GM21528 (cell line): ENCODE measurements around the gene B4GALT1.
A peak's percentile ranks its signal among the peaks of the same experiment; 100 is the strongest.
"Not testable (repeated sequence)": the region's sequence is repeated elsewhere in the genome, so short reads cannot be mapped to it uniquely, and the experiment has no call there.

Source experiments
- ATAC-seq: cut with Tn5 transposase; IDR thresholded peaks from one replicate; pipeline ENCODE4 v1.9.1; 2021; ENCODE audit warnings: mild to moderate bottlenecking, moderate library complexity; ENCODE audit not compliant: unreplicated experiment, low FRiP score

The B4GALT1 gene

GRCh38 chr9:33185406-33185805 lies 18.3 kb upstream of the B4GALT1 start:
- ATAC-seq: no peak

GRCh38 chr9:33184963-33185362 lies 17.8 kb upstream of the B4GALT1 start:
- ATAC-seq: no peak

DNA sequence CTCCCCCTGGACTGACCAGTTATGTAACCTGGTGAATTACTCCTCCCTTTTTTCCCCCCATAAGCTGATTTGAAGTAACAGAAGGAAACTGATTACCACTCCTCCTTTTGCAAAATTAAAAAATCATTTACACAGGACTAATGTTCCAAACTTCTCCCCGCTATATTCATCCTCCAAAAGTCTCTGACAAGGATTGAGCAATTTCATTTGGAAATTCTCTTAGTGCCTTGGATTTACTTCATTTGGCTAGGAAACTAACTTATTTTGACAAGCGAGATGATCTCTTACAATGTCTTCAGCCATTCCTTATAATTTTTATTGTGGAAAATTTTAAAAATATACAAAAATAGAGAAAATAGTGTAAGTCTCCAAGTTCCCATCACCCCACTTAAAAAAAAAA lies 15.4 kb upstream of the B4GALT1 start:
- ATAC-seq: no peak

DNA sequence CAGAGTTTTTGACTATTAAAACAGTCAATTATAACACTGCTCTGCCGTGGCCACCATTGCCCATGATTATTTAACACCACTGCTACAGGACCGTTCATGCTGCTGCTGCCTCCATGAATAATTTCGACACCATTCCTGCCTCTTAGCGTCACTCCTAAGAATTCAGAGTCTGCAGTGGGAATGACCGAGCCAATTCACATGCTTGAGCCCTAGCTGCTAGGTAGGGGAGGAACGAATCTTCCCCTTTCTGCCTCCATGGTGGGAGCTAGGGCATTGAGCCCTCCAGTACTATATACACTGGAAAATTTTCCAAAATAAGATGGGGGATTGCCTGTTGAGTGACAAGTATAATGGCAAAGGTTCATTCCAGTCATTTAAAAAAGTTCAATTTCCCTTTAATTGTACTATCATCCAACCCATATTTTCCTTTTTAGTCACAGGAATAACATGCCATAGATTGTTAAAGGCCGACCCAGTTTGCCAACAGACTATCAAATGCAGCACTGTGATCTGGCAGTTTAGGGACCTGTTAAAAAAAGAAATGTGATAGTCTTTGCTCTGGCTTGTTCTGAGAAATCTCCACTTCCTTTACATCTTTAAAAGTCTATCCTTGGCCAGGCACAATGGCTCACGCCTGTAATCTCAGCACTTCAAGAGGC lies 13.5 kb upstream of the B4GALT1 start:
- no peak for ATAC-seq

DNA sequence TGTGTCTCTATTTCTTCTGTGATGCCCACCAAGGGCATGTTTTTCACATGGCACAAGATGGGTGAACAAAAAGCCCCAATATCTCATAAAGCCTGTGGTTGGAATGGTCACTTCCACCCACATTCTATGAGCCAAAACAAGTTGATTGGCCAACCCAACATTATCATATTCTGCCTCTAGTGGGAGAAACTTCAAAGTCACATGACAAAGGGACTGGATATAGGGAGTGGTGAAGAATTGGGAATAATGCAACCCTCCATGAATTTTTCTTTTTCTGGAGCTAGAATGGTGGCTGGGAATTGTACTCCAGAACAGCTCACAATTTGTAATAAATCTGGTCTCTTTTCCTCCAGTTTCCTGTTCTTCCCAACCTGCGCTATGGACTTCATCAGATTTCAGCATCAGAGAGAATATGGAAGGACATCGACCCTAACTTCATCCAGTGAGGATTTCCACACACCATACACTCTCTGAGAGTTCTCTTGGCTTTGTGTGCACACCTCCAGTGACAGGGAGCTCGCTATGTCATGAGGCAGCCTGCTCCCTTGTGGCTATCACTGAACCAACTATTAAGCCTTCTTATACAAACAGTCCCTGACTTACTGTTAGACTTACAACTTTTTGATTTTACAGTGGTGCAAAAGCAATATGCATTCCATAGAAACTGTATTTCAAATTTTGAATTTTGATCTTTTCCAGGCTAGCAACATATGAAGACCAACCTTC lies 12.0 kb upstream of the B4GALT1 start:
- no peak for ATAC-seq

- ATAC-seq: peak; percentile 67
Observed at GRCh38 chr9:33177639-33178038, 10.5 kb upstream of the B4GALT1 start.

- no peak for ATAC-seq
Observed at GRCh38 chr9:33177086-33177485, 9.9 kb upstream of the B4GALT1 start.

GRCh38 chr9:33175649-33176325 lies 8.7 kb upstream of the B4GALT1 start:
- ATAC-seq: no peak

- ATAC-seq: no peak
Observed at GRCh38 chr9:33172256-33173238, 5.4 kb upstream of the B4GALT1 start.

DNA sequence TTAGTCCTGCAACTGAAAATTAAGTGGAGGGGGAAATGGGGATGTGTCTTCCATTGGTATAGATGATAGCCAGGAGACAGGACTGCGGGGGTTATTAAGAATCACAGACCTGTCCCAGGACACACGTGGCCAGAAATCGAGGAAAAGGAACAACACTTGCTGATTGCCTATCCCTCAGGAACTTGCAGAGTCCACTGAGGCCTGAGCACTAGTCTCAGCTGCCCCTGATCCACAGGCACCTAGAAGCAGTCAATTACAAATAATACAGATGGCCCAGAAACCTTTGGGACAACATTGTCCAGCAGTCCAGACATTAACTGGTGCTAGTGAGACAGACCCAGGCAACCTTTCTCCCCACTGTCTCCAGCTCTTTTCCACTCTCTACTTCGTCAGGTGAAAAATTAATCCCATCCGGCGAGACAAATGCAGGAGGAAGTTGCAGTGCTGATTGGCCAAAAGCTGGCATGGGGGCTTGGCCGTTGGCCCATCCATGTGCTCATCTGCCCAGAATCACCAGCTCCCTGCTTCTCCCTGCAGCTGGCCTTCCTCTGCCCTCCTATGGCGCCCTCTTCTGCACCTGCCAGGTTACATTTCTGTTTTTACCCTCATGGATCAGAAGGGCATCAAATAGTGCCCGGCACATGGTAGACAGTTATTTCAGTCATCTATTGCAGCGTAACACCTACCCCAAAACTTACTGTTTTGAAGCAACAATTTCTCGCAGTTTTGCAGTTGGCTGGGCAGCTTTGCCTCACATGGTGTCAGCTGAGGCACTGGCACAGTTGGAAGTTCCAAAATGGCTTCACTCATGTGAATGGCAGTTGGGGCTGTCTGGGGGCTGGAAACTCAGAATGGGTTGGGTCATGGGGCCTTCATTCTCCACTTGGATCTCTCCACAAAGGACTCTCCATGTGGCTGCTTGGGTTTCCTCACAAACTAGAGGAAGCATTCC lies 3.6 kb upstream of the B4GALT1 start:
- ATAC-seq: no peak

DNA sequence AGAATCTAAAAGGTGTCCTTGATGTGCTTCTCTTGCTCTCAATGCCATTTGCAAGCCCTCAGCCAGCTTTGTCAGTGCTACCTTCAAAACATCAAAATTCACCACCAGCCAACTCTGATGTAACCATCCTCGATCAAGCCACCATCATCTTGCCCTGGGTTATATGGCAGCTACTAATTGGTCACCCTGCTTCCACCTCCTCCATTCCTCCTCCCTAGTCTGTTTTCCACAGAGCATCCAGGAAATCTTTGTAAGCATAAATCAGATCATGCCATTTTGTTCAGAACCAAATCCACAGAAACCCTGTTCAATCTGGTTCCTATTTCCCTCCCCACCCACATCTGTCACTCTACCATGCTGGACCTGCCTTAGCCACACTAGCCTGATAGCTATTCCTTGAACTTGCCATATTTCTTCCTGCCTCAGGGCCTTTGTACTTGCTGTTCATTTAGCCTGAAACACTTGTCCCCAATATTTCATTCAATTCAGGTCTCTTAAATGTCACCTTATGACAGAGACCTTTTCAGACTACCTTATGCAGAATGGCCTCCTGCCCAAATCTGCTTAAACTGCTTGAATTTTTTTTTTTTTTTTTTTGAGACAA lies 1.9 kb upstream of the B4GALT1 start:
- no peak for ATAC-seq

DNA sequence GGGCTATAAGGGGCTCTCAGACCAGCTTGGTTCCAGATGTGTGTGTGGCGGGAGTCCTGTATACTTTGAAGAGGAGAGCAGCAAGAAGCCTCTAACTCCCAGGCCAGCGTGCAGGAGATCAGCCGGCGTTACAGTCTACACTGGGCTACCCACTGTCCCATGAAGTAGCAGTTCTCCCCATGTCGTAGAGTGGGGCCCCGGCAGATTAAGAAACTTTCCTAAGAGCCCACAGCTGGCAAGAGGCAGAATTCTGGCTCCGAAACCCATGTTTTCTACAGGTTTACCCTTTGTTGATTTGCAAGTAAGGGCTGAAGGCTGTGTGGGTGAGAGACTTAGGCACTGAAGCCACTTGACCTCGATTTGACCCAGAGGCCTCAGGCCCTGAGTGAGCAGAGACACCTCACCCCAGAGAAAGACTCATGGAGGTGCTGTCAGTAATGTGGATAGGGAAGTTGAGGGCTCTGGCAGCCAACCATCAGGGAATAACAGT lies 881 bp upstream of the B4GALT1 start:
- peak; percentile 1 for ATAC-seq

GRCh38 chr9:33166231-33167083 lies 679 bp downstream of the B4GALT1 start:
- ATAC-seq: peak; percentile 5

DNA sequence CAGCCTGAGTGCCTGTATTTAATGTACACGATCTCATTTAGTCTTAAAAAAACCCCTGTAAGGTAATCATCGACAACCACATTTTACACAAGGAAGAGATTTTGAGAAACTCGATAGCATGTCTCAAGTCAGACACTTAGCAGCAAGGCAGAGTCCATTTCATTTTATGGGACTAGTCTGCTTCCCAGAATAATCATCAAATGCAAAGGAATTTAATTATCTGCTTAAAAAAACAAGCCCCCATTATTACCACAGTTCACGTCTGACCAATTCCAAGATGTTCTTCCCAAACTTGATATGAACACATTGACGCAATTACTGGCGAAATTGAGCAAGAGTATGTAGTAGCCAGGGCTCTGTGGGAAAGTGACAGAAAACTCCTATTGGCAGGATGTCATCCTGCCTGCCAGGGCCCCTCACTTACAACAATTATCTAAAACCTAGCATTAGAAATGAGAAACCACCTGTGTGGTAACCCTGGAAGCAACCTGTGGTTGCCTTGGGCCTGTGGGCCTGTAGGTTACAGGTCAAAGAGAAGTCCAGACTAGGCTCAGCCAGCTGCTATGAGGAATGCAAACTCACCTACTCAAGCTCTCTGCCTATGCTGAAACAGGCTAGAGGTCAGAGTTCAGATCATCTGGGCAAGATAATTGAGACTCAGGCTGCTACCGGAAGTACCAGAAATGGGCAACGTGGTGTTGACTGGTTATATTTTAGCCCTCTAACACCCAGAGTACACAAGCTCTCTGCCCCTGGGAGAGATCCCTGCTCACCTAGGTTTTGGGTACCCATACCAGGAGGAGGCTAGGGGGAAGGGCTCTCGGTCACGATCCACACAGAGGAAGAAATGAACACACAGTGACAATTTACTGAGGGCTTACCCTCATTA lies 1.6 kb downstream of the B4GALT1 start:
- peak; percentile 20 for ATAC-seq

DNA sequence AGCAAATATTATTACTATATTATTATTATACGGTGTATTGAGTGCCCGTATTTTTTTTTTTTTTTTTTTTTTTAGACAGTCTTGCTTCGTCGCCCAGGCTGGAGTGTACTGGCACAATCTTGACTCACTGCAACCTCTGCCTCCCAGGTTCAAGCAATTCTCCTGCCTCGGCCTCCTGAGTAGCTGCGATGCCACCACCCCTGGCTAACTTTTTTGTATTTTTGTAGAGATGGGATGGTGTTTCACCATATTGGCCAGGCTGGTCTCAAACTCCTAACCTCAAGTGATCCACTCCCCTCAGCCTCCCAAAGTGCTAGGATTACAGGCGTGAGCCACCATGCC lies 2.2 kb downstream of the B4GALT1 start:
- not testable (repeated sequence) for ATAC-seq

- ATAC-seq: peak; percentile 20
Observed at GRCh38 chr9:33164138-33164809, 2.9 kb downstream of the B4GALT1 start.
